NCI-H82 treated with DMSO at 0.1 percent for 48 hours (cell line): Measurements from ENCODE around the gene SLC39A11.

ENCODE experiments used
- DNase-seq: peaks from one replicate; lab custom pipeline; 2025; ENCODE audit not compliant: unreplicated experiment; lab: John Stamatoyannopoulos, UW

Gene SLC39A11

DNA sequence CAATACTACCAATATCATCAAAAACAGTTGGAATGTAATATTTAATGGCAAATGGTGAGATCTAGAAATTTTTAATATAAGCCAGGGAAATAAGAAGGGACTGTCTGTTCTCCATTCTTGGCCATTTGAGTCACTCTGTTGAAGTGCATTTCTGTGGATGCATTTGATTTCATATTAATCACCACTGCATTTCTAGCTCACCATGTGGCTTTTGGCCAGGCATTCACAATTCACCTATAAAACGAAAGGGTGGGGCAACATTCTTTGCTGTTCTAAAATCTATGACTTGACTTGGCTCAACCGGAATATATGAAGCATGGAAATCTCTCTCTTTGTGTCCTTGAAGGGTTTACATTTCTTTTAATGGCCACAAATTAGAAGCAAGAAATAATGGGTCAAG, 483.0 kb downstream of the SLC39A11 start:
- DNase-seq = no peak

DNA sequence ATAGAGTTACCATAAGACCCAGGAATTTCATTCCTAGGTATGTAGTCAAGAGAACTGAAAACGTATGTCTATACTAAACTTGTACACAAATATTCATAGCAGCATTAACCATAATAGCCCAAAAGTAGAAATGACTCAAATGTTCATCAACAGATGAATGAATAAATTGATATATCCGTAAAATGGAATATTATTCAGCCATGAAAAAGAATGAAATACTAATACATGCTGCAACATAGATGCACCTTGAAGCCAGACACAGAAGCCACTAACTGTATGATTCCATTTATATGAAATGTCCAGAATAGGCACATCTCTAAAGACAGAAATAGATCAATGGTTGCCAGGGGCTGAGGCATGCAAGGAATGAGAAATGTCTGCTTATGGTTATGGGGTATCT, 484.1 kb downstream of the SLC39A11 start:
- no peak for DNase-seq

DNA sequence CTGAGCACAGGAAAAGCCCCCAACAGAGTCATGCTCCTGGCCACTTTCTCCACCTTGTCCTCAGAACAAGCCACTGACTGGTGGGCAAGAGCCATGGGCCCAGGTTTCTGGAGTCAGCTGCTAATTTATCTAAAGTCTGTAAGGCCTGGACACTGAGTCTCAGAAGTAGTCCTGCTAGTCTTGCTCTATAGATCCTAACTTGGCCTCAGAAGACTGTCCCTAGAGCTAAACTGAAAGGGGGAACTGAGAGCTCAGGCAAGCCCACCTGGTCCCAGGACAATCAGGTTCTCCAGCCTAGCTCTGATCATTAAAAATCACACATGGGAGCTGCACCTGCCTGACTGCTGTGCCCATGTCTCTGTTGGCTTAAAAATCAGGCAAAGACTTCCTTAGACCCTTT, 485.8 kb downstream of the SLC39A11 start:
- DNase-seq = no peak

DNA sequence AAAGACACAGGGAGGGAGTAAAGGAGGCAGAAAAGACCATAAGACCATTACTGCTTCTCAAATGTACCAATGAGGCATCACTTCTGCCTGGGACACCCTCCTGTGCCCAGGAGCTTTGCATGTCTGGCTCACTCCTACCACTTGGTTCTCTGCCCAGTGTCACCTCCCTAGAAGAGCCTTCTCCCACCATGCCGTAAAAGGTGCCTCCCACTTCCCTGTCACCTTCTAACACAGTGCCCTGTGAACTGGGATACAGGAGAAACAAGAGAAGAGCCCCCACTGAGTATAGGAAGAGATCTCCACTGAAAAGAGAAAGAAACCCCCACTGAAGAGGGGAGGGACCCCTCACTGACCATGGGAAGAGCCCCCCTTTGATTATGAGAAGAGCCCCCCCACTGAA, 486.9 kb downstream of the SLC39A11 start:
- DNase-seq = no peak

DNA sequence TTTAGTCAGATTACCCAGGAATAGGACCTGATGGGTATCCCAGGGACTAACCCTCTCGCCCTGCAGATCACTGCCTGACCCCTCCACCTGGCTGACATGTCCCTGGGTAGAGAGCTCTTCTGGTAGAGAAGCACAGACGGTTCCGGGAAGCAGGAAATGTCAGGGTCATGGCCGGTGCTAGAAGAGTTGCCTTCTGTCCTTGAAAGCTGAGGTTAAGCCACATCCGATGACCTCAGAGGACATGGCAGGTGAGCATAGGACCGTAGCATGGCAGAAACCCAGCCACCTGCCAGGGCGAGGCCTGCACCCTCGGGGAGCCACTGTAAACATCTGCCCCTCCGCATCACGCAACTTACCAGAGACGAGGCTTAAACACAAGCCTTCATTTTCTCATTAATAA, 488.0 kb downstream of the SLC39A11 start:
- DNase-seq = no peak

DNA sequence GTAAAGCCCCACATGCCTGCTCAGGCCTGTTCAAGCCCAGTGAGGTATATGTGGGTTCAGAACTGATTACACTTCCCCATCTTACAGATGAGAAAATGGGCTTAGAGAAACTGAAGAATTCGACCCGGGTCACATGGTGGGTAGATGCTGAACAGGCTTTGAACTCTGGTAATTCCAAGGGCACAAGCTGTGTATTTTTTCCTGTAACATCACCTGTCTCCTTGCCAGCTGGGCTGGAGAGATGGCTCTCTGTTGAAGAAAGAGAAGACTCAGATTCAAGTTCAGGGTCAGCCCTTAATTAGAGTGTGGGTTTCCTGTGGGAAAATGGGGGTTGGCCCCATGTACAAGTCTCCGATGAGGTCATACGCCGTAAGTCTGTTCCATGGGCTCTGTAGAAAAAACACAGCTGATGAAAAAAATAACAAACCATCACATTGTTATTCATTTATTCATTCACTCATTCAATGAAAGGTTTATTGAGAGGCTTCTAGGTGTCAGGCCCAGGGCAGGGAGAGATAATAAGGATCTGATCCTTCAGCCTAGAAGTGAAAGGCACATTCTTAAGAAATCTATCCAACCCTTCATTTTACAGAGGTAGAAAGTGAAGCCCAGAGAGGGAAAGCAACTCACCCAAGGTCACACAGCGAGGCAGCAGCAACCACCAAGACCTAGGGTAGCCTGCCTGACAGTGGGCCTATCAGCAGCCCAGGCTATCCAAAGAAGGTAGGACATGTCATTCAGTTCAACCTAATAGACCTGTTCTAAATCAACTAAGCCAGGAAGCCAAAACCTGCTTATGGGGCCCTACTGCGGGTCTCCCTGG, 488.9 kb downstream of the SLC39A11 start:
- DNase-seq = no peak

DNA sequence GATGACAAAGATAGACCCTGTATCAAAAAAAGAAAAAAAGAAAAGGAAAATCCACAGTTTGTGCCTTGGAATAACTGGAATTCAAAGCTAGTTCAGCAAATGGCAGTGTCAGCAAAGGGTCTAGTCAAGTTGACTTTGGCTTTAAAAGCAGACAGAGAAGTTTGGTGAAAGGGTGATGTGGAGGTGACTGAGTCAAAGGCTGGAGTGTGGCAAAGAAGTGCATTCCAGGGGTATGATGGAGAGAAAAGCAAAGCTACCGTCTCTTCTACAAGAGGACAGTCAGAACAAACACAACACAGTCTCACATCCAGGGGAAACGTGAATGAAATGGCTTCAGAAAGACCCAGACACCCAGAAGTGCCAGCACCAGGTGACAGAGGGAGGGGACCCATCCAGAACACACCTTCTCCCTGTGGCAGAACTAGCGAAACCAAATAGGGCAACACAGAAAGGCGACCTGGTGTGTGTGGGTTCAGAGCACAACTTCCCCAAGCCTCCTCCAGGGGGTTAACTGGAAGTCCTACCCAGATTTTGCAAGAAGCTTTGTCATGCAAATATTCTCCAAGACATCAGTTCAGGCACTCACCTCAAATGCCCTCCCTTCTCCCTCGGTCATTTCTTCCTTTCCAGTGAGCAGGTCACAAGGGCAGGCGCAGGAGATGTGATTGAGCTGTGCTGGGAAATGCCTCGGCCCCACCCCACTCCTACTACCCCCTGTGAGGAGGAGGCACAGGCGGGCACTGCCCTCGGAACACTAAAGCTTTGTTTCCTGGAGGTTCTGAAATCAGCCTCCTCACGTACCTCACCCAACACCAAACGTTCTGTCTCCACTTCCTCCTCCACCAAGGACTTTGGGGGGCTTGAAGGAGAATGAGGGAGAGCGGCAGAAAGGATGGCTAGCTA, 489.7 kb downstream of the SLC39A11 start:
- DNase-seq = no peak

DNA sequence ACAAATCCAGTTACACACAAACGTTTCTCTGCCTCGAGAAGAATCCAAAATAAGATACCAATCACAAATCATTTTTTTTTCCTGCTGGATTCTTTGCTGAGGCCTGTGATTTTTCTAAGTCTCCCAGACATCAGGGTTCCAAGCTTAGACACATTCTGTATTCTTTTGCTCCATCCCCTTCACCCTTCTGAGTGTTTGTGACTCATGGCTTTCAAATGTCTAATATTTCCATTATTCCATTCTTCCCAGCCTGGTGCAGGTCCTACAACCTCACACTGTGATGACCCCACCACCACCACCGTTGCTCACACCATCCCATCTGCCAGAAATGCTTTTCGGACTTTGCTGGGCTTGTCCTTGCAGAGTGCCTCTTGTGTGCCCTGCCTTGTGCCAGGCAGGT, 491.6 kb downstream of the SLC39A11 start:
- DNase-seq = no peak

DNA sequence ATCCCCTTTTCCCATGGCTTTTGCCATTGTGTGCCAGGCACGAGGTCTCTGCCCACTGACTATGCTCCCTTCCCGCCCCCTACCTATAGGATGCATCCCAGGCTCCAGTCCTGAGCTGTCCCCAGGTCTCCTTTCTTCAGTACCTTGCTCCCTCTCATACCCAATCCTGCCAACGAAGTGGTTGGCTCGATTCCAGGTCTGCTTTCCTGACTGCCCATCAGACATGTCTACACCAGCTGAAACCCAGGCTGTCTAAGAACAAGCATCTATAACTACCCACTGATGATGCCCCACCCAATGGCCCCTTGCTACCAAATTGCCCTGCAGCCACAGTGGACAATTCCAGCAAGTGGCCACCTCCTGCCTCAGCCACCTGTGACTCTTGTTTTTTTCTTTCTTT, 492.6 kb downstream of the SLC39A11 start:
- no peak for DNase-seq

DNA sequence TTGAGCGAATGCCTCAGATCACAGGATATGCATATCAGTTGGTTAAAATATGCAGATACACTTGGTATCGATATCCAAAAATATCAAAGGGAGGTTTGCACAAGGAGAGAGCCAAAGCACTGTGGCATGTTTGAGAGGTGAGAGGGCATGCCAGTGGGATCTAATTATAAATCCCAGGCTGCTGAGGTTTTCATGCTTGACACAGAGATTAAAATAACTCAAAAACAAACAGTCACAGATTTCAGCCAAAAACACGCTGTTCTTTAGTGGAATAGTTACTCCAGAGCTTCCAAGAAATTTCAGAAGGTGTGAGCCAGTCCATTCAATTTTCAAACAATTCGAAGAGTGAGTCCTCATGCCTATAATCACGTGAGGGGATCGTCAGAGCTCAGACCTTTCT, 493.8 kb downstream of the SLC39A11 start:
- DNase-seq = no peak

DNA sequence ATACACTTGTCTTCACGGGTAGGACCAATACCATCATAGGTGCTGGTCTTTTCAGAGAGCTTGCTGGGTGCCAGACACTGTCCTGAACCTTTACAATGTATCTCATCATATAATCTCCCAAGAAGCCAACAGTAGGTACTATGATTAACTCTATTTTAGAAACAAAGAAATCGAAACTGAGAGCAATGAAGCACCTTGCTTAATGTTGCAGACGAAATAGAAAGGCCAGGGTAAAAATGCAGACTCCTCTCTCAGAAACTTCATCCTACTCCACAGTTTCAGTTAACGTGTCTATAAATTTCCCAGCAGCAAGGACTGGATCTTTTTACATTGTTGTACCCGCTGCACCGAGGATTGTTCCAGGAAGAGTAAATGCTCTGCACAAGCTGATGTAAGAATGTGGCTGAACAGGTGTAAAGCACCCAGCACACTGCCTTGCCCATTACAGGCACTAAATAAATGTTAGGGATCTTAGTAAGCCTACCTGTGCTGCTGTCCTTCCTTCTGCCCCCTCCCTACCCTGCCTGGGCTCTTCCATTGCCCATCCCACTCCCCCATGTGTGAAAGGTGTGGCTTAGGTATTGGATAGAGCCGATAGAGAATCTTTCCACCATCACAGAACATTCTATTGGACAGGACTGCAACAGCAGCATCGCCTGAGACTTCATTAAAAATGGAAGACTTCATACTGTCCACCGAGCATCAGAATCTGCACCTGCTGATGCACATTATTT, 495.0 kb downstream of the SLC39A11 start:
- DNase-seq = no peak
